H9 (cell line): ENCODE data around the gene PBOV1. TPM values are rescaled to one million over a fixed set of nuclear protein-coding genes. Genes with fewer than 3 reads are reported as not detected.

Experiments used
- DNase-seq: peaks from one replicate; pipeline ENCODE4 v3.0.0-alpha.2; 2017
- H2AFZ ChIP-seq: one replicate; pipeline ENCODE4 v1.6.1; 2013; ENCODE audit warnings: mild to moderate bottlenecking, low read length, control low read depth, moderate library complexity
- H2AK5ac ChIP-seq: 2 replicates; pipeline ENCODE4 v1.6.1; 2013; ENCODE audit warnings: low read length, control low read depth, mixed read lengths; ENCODE audit not compliant: insufficient read length
- H2BK120ac ChIP-seq: one replicate; pipeline ENCODE4 v1.6.1; 2013; ENCODE audit warnings: low read depth, mild to moderate bottlenecking, low read length, control low read depth, inconsistent platforms; ENCODE audit not compliant: poor library complexity, severe bottlenecking
- H2BK12ac ChIP-seq: 2 replicates; pipeline ENCODE4 v1.6.1; 2013; ENCODE audit warnings: low read length, control low read depth, mixed read lengths, low read depth; ENCODE audit not compliant: insufficient read length
- H2BK15ac ChIP-seq: 2 replicates; pipeline ENCODE4 v1.6.1; 2013; ENCODE audit warnings: low read depth, low read length, control low read depth
- H2BK20ac ChIP-seq: one replicate; pipeline ENCODE4 v1.6.1; 2013; ENCODE audit warnings: low read depth, mild to moderate bottlenecking, low read length, control low read depth, inconsistent platforms; ENCODE audit not compliant: poor library complexity, severe bottlenecking
- H2BK5ac ChIP-seq: 2 replicates; pipeline ENCODE4 v1.6.1; 2013; ENCODE audit warnings: low read length, control low read depth, mixed read lengths; ENCODE audit not compliant: insufficient read length
- H3K14ac ChIP-seq: 2 replicates; pipeline ENCODE4 v1.6.1; 2013; ENCODE audit warnings: low read length, control low read depth; ENCODE audit not compliant: insufficient read depth
- H3K18ac ChIP-seq: 2 replicates; pipeline ENCODE4 v1.6.1; 2013; ENCODE audit warnings: low read depth, mild to moderate bottlenecking, mixed read lengths, low read length, control low read depth; ENCODE audit not compliant: insufficient read length
- H3K23ac ChIP-seq: 2 replicates; pipeline ENCODE4 v1.6.1; 2013; ENCODE audit warnings: low read length, control low read depth, mixed read lengths, low read depth; ENCODE audit not compliant: insufficient read length
- H3K23me2 ChIP-seq: 2 replicates; pipeline ENCODE4 v1.6.1; 2013; ENCODE audit warnings: low read depth, mild to moderate bottlenecking, mixed read lengths, low read length, control low read depth; ENCODE audit not compliant: insufficient read length, poor library complexity, severe bottlenecking
- H3K27ac ChIP-seq: 2 replicates; pipeline ENCODE4 v1.5.1; 2013; ENCODE audit warnings: low read length, control low read depth, mixed read lengths, low read depth; ENCODE audit not compliant: insufficient read length
- H3K27me3 ChIP-seq: 2 replicates; pipeline ENCODE4 v1.6.1; 2013; ENCODE audit warnings: low read length, control low read depth, inconsistent platforms; ENCODE audit not compliant: insufficient read depth
- H3K4ac ChIP-seq: 2 replicates; pipeline ENCODE4 v1.6.1; 2013; ENCODE audit warnings: low read depth, mild to moderate bottlenecking, control low read depth, inconsistent platforms, low read length, moderate library complexity
- H3K4me1 ChIP-seq: 2 replicates; pipeline ENCODE4 v1.6.1; 2013; ENCODE audit warnings: low read length, control low read depth, inconsistent platforms; ENCODE audit not compliant: insufficient read depth
- H3K4me2 ChIP-seq: 2 replicates; pipeline ENCODE4 v1.6.1; 2013; ENCODE audit warnings: low read length, control low read depth, mixed read lengths; ENCODE audit not compliant: insufficient read length, insufficient read depth
- H3K56ac ChIP-seq: 2 replicates; pipeline ENCODE4 v1.6.1; 2013; ENCODE audit warnings: low read depth, mild to moderate bottlenecking, mixed read lengths, low read length, control low read depth; ENCODE audit not compliant: insufficient read length
- H3K79me1 ChIP-seq: 2 replicates; pipeline ENCODE4 v1.6.1; 2013; ENCODE audit warnings: low read depth, mild to moderate bottlenecking, moderate library complexity, low read length, control low read depth, inconsistent platforms; ENCODE audit not compliant: insufficient read depth, poor library complexity, severe bottlenecking
- H3K79me2 ChIP-seq: 2 replicates; pipeline ENCODE4 v1.6.1; 2013; ENCODE audit warnings: low read length, control low read depth, inconsistent platforms; ENCODE audit not compliant: insufficient read depth
- H3K9ac ChIP-seq: 2 replicates; pipeline ENCODE4 v1.6.1; 2013; ENCODE audit warnings: low read length, control low read depth, mixed read lengths; ENCODE audit not compliant: insufficient read length; ENCODE audit errors: extremely low read depth
- H3K9me3 ChIP-seq: one replicate; pipeline ENCODE4 v1.6.1; 2013; ENCODE audit warnings: low read depth, low read length, inconsistent platforms; ENCODE audit not compliant: control insufficient read depth
- H3T11ph ChIP-seq: one replicate; pipeline ENCODE4 v1.6.1; 2013; ENCODE audit warnings: mild to moderate bottlenecking, low read length, control low read depth, inconsistent platforms
- H4K20me1 ChIP-seq: one replicate; pipeline ENCODE4 v1.6.1; 2013; ENCODE audit not compliant: control insufficient read depth, insufficient read length, insufficient read depth
- H4K5ac ChIP-seq: 2 replicates; pipeline ENCODE4 v1.6.1; 2013; ENCODE audit warnings: low read depth, mild to moderate bottlenecking, mixed read lengths, low read length, control low read depth; ENCODE audit not compliant: insufficient read length
- H4K8ac ChIP-seq: replicated peaks from 2 replicates; pipeline ENCODE4 v1.6.1; 2013; ENCODE audit warnings: low read length, control low read depth, mixed read lengths, low read depth; ENCODE audit not compliant: insufficient read length
- H4K91ac ChIP-seq: 2 replicates; pipeline ENCODE4 v1.6.1; 2013; ENCODE audit warnings: low read depth, mild to moderate bottlenecking, moderate library complexity, mixed read lengths, low read length, control low read depth; ENCODE audit not compliant: insufficient read length
- H3K27ac Mint-ChIP-seq, 3 experiments: 2 replicates in 2 of 3; 3 replicates in 1 of 3; pipeline ENCODE4 v1.8.0; 2020 to 2021; ENCODE audit warnings: mixed read lengths in 3 of 3, mild to moderate bottlenecking in 1 of 3, moderate library complexity in 1 of 3
- H3K27me3 Mint-ChIP-seq: 2 replicates; pipeline ENCODE4 v1.8.0; 2021; ENCODE audit warnings: low read depth, mild to moderate bottlenecking, moderate library complexity, mixed read lengths
- H3K36me3 Mint-ChIP-seq, 3 experiments: 2 replicates in 2 of 3; 3 replicates in 1 of 3; pipeline ENCODE4 v1.8.0; 2020 to 2021; ENCODE audit warnings: low read depth in 3 of 3, mixed read lengths in 3 of 3; ENCODE audit not compliant: insufficient read depth in 1 of 3
- H3K4me1 Mint-ChIP-seq, 2 experiments: 2 replicates each; pipeline ENCODE4 v1.8.0; 2020; ENCODE audit warnings: mixed read lengths in 2 of 2
- H3K4me3 Mint-ChIP-seq, 2 experiments: 2 replicates in 1 of 2; 3 replicates in 1 of 2; pipeline ENCODE4 v1.8.0; 2020 to 2021; ENCODE audit warnings: mild to moderate bottlenecking in 2 of 2, mixed read lengths in 2 of 2, moderate library complexity in 1 of 2
- H3K9me3 Mint-ChIP-seq, 2 experiments: 2 replicates in 1 of 2; 3 replicates in 1 of 2; pipeline ENCODE4 v1.8.0; 2020; ENCODE audit warnings: mild to moderate bottlenecking in 2 of 2, mixed read lengths in 2 of 2, moderate library complexity in 1 of 2
- CTCF ChIP-seq: fragments of 200-600 bp; sonication (generic); conservative IDR thresholded peaks from 3 replicates; pipeline ENCODE4 v1.8.0; 2021; ENCODE audit warnings: antibody characterized with exemption, mild to moderate bottlenecking
- WGBS: extraction: QIAGEN DNeasy Blood & Tissue Kit; methylation state at CpG from one replicate; pipeline ENCODE4 v1.1.7; 2013; ENCODE audit warnings: missing lambda C conversion rate, low lambda C conversion rate, mixed read lengths; ENCODE audit not compliant: insufficient read length; ENCODE audit errors: extremely low coverage; 5-methylcytosine and 5-hydroxymethylcytosine counted together
- total RNA-seq: library from RNA; stranded (reverse); gene quantifications from 2 replicates; pipeline ENCODE4 v1.2.1, GENCODE V29; 2021

The PBOV1 gene
- total RNA-seq, 1 experiment from 2014 or later, result not detected

- no peak for TF ChIP-seq CTCF
- no CpG with 5 or more reads among the region's 2 CpGs for WGBS
Measured at GRCh38 chr6:138175596-138175995, 42.7 kb downstream of the PBOV1 start.

More at GRCh38 chr6:138175596-138175995, 42.7 kb downstream of the PBOV1 start:
- H3K14ac ChIP-seq, result no peak overlapping the region
- H2BK15ac ChIP-seq, result no peak overlapping the region
- H3K23me2 ChIP-seq, result no peaks in the 10 kb centered on the region
- H3K9me3 Mint-ChIP-seq, result peaks cover 23 to 26% of the 10 kb centered on the region in 2 experiments
- H3T11ph ChIP-seq, result no peak overlapping the region
- H3K56ac ChIP-seq, result no peak overlapping the region
- H3K4me1 ChIP-seq, result no peaks in the 10 kb centered on the region
- H3K4ac ChIP-seq, result no peak overlapping the region
- H3K18ac ChIP-seq, result no peak overlapping the region
- H2AK5ac ChIP-seq, result no peak overlapping the region
- no peak for DNase-seq
- no peaks in the 10 kb centered on the region for H3K79me1 ChIP-seq
- no peaks in the 10 kb centered on the region; the same call in 1 of the 2 replicates for H3K27me3 Mint-ChIP-seq
- H2AFZ ChIP-seq, result no peak overlapping the region
- H3K27ac ChIP-seq, result no peak overlapping the region
- H3K36me3 Mint-ChIP-seq, result peaks cover 21 to 37% (median 37%) of the 10 kb centered on the region in 3 experiments
- no peak overlapping the region for H3K23ac ChIP-seq
- H3K27me3 ChIP-seq, result no peaks in the 10 kb centered on the region
- no peak overlapping the region for H2BK120ac ChIP-seq
- no peaks in the 10 kb centered on the region for H3K9me3 ChIP-seq
- no peaks in the 10 kb centered on the region for H4K20me1 ChIP-seq
- H3K9ac ChIP-seq, result no peak overlapping the region
- no peak overlapping the region for H3K4me2 ChIP-seq
- H2BK12ac ChIP-seq, result no peak overlapping the region
- H3K79me2 ChIP-seq, result no peaks in the 10 kb centered on the region
- H2BK5ac ChIP-seq, result no peak overlapping the region
- no peak overlapping the region for H3K4me3 Mint-ChIP-seq
- no peak overlapping the region for H3K27ac Mint-ChIP-seq
- no peak overlapping the region for H4K8ac ChIP-seq
- H2BK20ac ChIP-seq, result no peak overlapping the region
- H4K5ac ChIP-seq, result no peak overlapping the region
- no peak overlapping the region for H4K91ac ChIP-seq
- H3K4me1 Mint-ChIP-seq, result peaks cover 0 to 10% of the 10 kb centered on the region in 2 experiments; a peak in 2 of 4 replicates

Other genes starting within 250 kb of the PBOV1 start
- gene PERP, start 111.1 kb downstream of the PBOV1 start, total RNA-seq, result 28.7 and 28.9 TPM in 2 replicates
- gene ARFGEF3, start 56.6 kb downstream of the PBOV1 start, total RNA-seq, result 12.5 and 13.7 TPM in 2 replicates
- not detected in 2 replicates for gene SMIM28, start 159.4 kb upstream of the PBOV1 start, total RNA-seq
- 57.0 and 57.8 TPM in 2 replicates for gene HEBP2, start 185.7 kb upstream of the PBOV1 start, total RNA-seq